Adipose tissue (tissue), 3 donors: Measurements from ENCODE around the gene TEPSIN. TPM values are rescaled to one million over a fixed set of nuclear protein-coding genes. Genes with fewer than 3 reads are reported as not detected.
"Not testable (repeated sequence)": the region's sequence is repeated elsewhere in the genome, so short reads cannot be mapped to it uniquely, and the experiment has no call there.

Experiments
- H3K27ac ChIP-seq: one replicate; pipeline ENCODE4 v1.5.1; 2013; ENCODE audit warnings: low read depth, low read length
- WGBS, 3 donors: extraction: QIAGEN DNeasy Blood & Tissue Kit; methylation state at CpG; one replicate each; pipeline ENCODE4 v1.1.7; 2013; 5-methylcytosine and 5-hydroxymethylcytosine counted together
- polyA plus RNA-seq, 3 donors: library from polyadenylated mRNA; stranded (reverse); fragments of 200-250 nt; gene quantifications; one replicate each; pipeline ENCODE4 v1.2.3, GENCODE V29; 2013
- donor health status: healthy with polysubstance abuse.
- donor health status: Bipolar disorder and iron deficiency.
- donor health status: healthy.

Gene TEPSIN
- polyA plus RNA-seq, 3 donors = 22.7 to 24.7 (median 24.0) TPM

GRCh38 chr17:81231766-81232581, 6.9 kb downstream of the TEPSIN start:
- WGBS, 3 donors = 92 to 93% (median 92%) methylated on average over 40 to 43 of the region's 43 CpGs
- no peak overlapping the region for H3K27ac ChIP-seq

GRCh38 chr17:81231121-81231645, 7.7 kb downstream of the TEPSIN start:
- H3K27ac ChIP-seq = no peak overlapping the region
- WGBS, 3 donors = 92% methylated on average over 29 to 31 of the region's 31 CpGs

GRCh38 chr17:81230043-81230820, 8.6 kb downstream of the TEPSIN start:
- 90 to 93% (median 92%) methylated on average over 26 of the region's 26 CpGs for WGBS, 3 donors
- H3K27ac ChIP-seq = no peak overlapping the region

- H3K27ac ChIP-seq = no peak overlapping the region
- WGBS, 3 donors = 94 to 96% (median 95%) methylated on average over 14 of the region's 14 CpGs
Measured at GRCh38 chr17:81229666-81229920, 9.3 kb downstream of the TEPSIN start.

- WGBS, 3 donors = 79 to 87% (median 84%) methylated on average over 27 to 32 of the region's 32 CpGs
- no peak overlapping the region for H3K27ac ChIP-seq
Measured at GRCh38 chr17:81228834-81229665, 9.8 kb downstream of the TEPSIN start.

GRCh38 chr17:81228420-81228819, 10.4 kb downstream of the TEPSIN start:
- H3K27ac ChIP-seq = no peak overlapping the region

GRCh38 chr17:81227630-81228029, 11.2 kb downstream of the TEPSIN start:
- not testable (repeated sequence) for H3K27ac ChIP-seq
- WGBS, 3 donors = 43 to 83% (median 49%) methylated on average over 2 of the region's 2 CpGs

More at GRCh38 chr17:81228420-81228819, 10.4 kb downstream of the TEPSIN start:
- WGBS, 3 donors = 69 to 81% (median 70%) methylated on average over 9 of the region's 9 CpGs

- 16 to 19% (median 16%) methylated on average over 11 of the region's 11 CpGs for WGBS, 3 donors
- H3K27ac ChIP-seq = no peak overlapping the region
Measured at GRCh38 chr17:81223762-81224130, 15.1 kb downstream of the TEPSIN start.

GRCh38 chr17:81222906-81223761, 15.7 kb downstream of the TEPSIN start, which contains the start of gene CEP131:
CEP131 (minus strand) TSS chr17:81222965; CDS start chr17:81220056, 2,909 bp downstream.
- WGBS, 3 donors = 1% methylated on average over 50 to 76 of the region's 79 CpGs
- peak within 1 kb of the TSS; percentile 19 for H3K27ac ChIP-seq

- WGBS, 3 donors = 0 to 3% (median 1%) methylated on average over 11 to 30 of the region's 30 CpGs
- H3K27ac ChIP-seq = no peak overlapping the region
Measured at GRCh38 chr17:81222620-81222905, 16.3 kb downstream of the TEPSIN start.

GRCh38 chr17:81221842-81222619, 16.8 kb downstream of the TEPSIN start:
- H3K27ac ChIP-seq = no peak overlapping the region
- WGBS, 3 donors = 9 to 23% (median 23%) methylated on average over 23 to 24 of the region's 24 CpGs

- WGBS, 3 donors = 51 to 79% (median 78%) methylated on average over 11 of the region's 11 CpGs
- no peak overlapping the region for H3K27ac ChIP-seq
Measured at GRCh38 chr17:81221371-81221841, 17.4 kb downstream of the TEPSIN start.

- 94 to 97% (median 94%) methylated on average over 24 of the region's 24 CpGs for WGBS, 3 donors
- H3K27ac ChIP-seq = no peak overlapping the region
Measured at GRCh38 chr17:81219476-81220180, 19.2 kb downstream of the TEPSIN start.

- H3K27ac ChIP-seq = no peak overlapping the region
- 92 to 95% (median 94%) methylated on average over 11 of the region's 11 CpGs for WGBS, 3 donors
Measured at GRCh38 chr17:81218991-81219390, 19.9 kb downstream of the TEPSIN start.

- 90 to 92% (median 90%) methylated on average over 13 of the region's 13 CpGs for WGBS, 3 donors
- no peak overlapping the region for H3K27ac ChIP-seq
Measured at GRCh38 chr17:81218459-81218858, 20.4 kb downstream of the TEPSIN start.

- no peak overlapping the region for H3K27ac ChIP-seq
- 90 to 93% (median 92%) methylated on average over 18 of the region's 18 CpGs for WGBS, 3 donors
Measured at GRCh38 chr17:81217491-81217890, 21.4 kb downstream of the TEPSIN start.

GRCh38 chr17:81213978-81214377, 24.9 kb downstream of the TEPSIN start:
- WGBS, 3 donors = 91 to 97% (median 96%) methylated on average over 8 of the region's 8 CpGs
- H3K27ac ChIP-seq = no peak overlapping the region
